HG03045 (cell line): ENCODE data around the gene ZNF568.

Experiments
- ATAC-seq: cut with Tn5 transposase; IDR thresholded peaks from one replicate; pipeline ENCODE4 v1.9.1; 2021; ENCODE audit warnings: mild to moderate bottlenecking, moderate library complexity; ENCODE audit not compliant: unreplicated experiment

The ZNF568 gene

GRCh38 chr19:36915992-36916830 lies at the start of gene ZNF568, which contains the start of gene ZNF829:
Gene ZNF568, plus strand, starts transcription at chr19:36916332. Its CDS starts 6,439 bp downstream, at chr19:36922771.
Gene ZNF829, minus strand, starts transcription at chr19:36916291. Its CDS starts 1,124 bp downstream, at chr19:36915167.
- peak; percentile 88 for ATAC-seq

GRCh38 chr19:36876993-36877938 lies 38.9 kb upstream of the ZNF568 start:
- ATAC-seq = no peak

GRCh38 chr19:36891768-36892357 lies 24.3 kb upstream of the ZNF568 start:
- no peak for ATAC-seq

GRCh38 chr19:36894849-36895383 lies 21.2 kb upstream of the ZNF568 start:
- ATAC-seq = no peak

GRCh38 chr19:36898422-36898821 lies 17.7 kb upstream of the ZNF568 start:
- ATAC-seq = no peak

GRCh38 chr19:36916991-36917390 lies 859 bp downstream of the ZNF568 start:
- no peak for ATAC-seq

GRCh38 chr19:36918090-36918489 lies 2.0 kb downstream of the ZNF568 start:
- no peak for ATAC-seq

GRCh38 chr19:36931684-36932083 lies 15.6 kb downstream of the ZNF568 start:
- ATAC-seq = no peak

- ATAC-seq = no peak
Measured at GRCh38 chr19:36939153-36939552, 23.0 kb downstream of the ZNF568 start.

- no peak for ATAC-seq
Measured at GRCh38 chr19:36950335-36951119, 34.4 kb downstream of the ZNF568 start.

GRCh38 chr19:36962346-36962745 lies 46.2 kb downstream of the ZNF568 start:
- ATAC-seq = no peak

GRCh38 chr19:36963280-36963679 lies 47.1 kb downstream of the ZNF568 start:
- ATAC-seq = no peak

- no peak for ATAC-seq
Measured at GRCh38 chr19:36972571-36972970, 56.4 kb downstream of the ZNF568 start.

- peak; percentile 73 for ATAC-seq
Measured at GRCh38 chr19:36973021-36973843, 57.1 kb downstream of the ZNF568 start.

GRCh38 chr19:36973844-36974195 lies 57.7 kb downstream of the ZNF568 start:
- ATAC-seq = no peak

- ATAC-seq = no peak
Measured at GRCh38 chr19:36986131-36986530, 70.0 kb downstream of the ZNF568 start.

- ATAC-seq = no peak
Measured at GRCh38 chr19:36986601-36987000, 70.5 kb downstream of the ZNF568 start.

- ATAC-seq = no peak
Measured at GRCh38 chr19:36987091-36987490, 71.0 kb downstream of the ZNF568 start.

GRCh38 chr19:36997152-36997842 lies 81.2 kb downstream of the ZNF568 start:
- no peak for ATAC-seq
